HepG2 (cell line): Measurements from ENCODE around the gene LRP10. TPM values are rescaled to one million over a fixed set of nuclear protein-coding genes. Genes with fewer than 3 reads are reported as not detected.

Experiments used
- AHR ChIP-seq: IDR thresholded peaks from 2 replicates; pipeline ENCODE4 v1.6.1; 2018; ENCODE audit warnings: missing genetic modification reagents, missing compliant biosample characterization
- EEA1 ChIP-seq: sonication (generic); formaldehyde crosslinking; IDR thresholded peaks from 2 replicates; pipeline ENCODE4 v1.5.1; 2020; ENCODE audit warnings: mild to moderate bottlenecking, missing genetic modification reagents, borderline replicate concordance
- FLYWCH1 ChIP-seq: sonication (generic); formaldehyde crosslinking; IDR thresholded peaks from 2 replicates; pipeline ENCODE4 v1.8.1; 2023; ENCODE audit warnings: mild to moderate bottlenecking, missing genetic modification reagents
- FOXA3 ChIP-seq: IDR thresholded peaks from 2 replicates; pipeline ENCODE4 v1.6.1; 2016; ENCODE audit warnings: missing genetic modification reagents, missing compliant biosample characterization
- HINFP ChIP-seq: sonication (generic); formaldehyde crosslinking; IDR thresholded peaks from 2 replicates; pipeline ENCODE4 v1.4.0; 2020; ENCODE audit warnings: low read depth, mild to moderate bottlenecking, missing genetic modification reagents
- HMGA1 ChIP-seq: sonication (generic); formaldehyde crosslinking; conservative IDR thresholded peaks from 2 replicates; pipeline ENCODE4 v1.4.0; 2020; ENCODE audit warnings: missing genetic modification reagents
- HNRNPL ChIP-seq: fragments of 200-400 bp; formaldehyde crosslinking; IDR thresholded peaks from 2 replicates; pipeline ENCODE4 v1.6.1; 2017; ENCODE audit warnings: mild to moderate bottlenecking, low read depth, low read length
- HOXA9 ChIP-seq: sonication (generic); formaldehyde crosslinking; IDR thresholded peaks from 2 replicates; pipeline ENCODE4 v1.8.1; 2022; ENCODE audit warnings: missing genetic modification reagents, mild to moderate bottlenecking, moderate library complexity, borderline replicate concordance
- KMT2A ChIP-seq: sonication (generic); formaldehyde crosslinking; IDR thresholded peaks from 2 replicates; pipeline ENCODE4 v1.4.0; 2020; ENCODE audit warnings: missing genetic modification reagents
- MAFF ChIP-seq: IDR thresholded peaks from 2 replicates; pipeline ENCODE4 v1.6.1; 2011; ENCODE audit warnings: low read depth, low read length, improper control_type of control experiment
- MBNL3 ChIP-seq: fragments of 250-450 bp; sonication (Bioruptor Pico); conservative IDR thresholded peaks from 2 replicates; pipeline ENCODE4 v1.8.0; 2022; ENCODE audit warnings: mild to moderate bottlenecking, inconsistent platforms
- MEIS1 ChIP-seq: sonication (generic); formaldehyde crosslinking; IDR thresholded peaks from 2 replicates; pipeline ENCODE4 v1.9.0; 2021; ENCODE audit warnings: mild to moderate bottlenecking, missing genetic modification reagents, moderate library complexity, borderline replicate concordance
- MIER3 ChIP-seq: IDR thresholded peaks from 2 replicates; pipeline ENCODE4 v1.6.1; 2016; ENCODE audit warnings: missing compliant biosample characterization, borderline replicate concordance
- POGK ChIP-seq: sonication (generic); formaldehyde crosslinking; conservative IDR thresholded peaks from 2 replicates; pipeline ENCODE4 v1.8.0; 2022; ENCODE audit warnings: mild to moderate bottlenecking, moderate library complexity, missing genetic modification reagents
- RELA ChIP-seq: sonication (generic); formaldehyde crosslinking; IDR thresholded peaks from 2 replicates; pipeline ENCODE4 v1.4.0; 2020; ENCODE audit warnings: missing genetic modification reagents
- SUZ12 ChIP-seq: fragments of 150-350 bp; IDR thresholded peaks from 2 replicates; pipeline ENCODE4 v1.6.1; 2014; ENCODE audit warnings: low read depth, low read length
- ZFY ChIP-seq: sonication (generic); formaldehyde crosslinking; IDR thresholded peaks from 2 replicates; pipeline ENCODE4 v1.4.0; 2020; ENCODE audit warnings: missing genetic modification reagents
- ZKSCAN1 ChIP-seq: fragments of 150-350 bp; IDR thresholded peaks from 2 replicates; pipeline ENCODE4 v1.6.1; 2014; ENCODE audit warnings: low read length
- ZNF10 ChIP-seq: sonication (generic); formaldehyde crosslinking; IDR thresholded peaks from 2 replicates; pipeline ENCODE4 v1.4.0; 2020; ENCODE audit warnings: mild to moderate bottlenecking, low read depth, missing genetic modification reagents, borderline replicate concordance
- ZNF138 ChIP-seq: sonication (generic); formaldehyde crosslinking; IDR thresholded peaks from 2 replicates; pipeline ENCODE4 v1.5.0; 2020; ENCODE audit warnings: mild to moderate bottlenecking, low read depth, missing genetic modification reagents
- ZNF207 ChIP-seq: fragments of 450-650 bp; IDR thresholded peaks from 2 replicates; pipeline ENCODE4 v1.6.1; 2016; ENCODE audit warnings: antibody characterized with exemption, borderline replicate concordance
- ZNF274 ChIP-seq: sonication (generic); formaldehyde crosslinking; IDR thresholded peaks from 2 replicates; pipeline ENCODE4 v1.5.1; 2020; ENCODE audit warnings: mild to moderate bottlenecking, missing genetic modification reagents
- ZNF317 ChIP-seq: sonication (generic); formaldehyde crosslinking; IDR thresholded peaks from 2 replicates; pipeline ENCODE4 v1.5.0; 2020; ENCODE audit warnings: mild to moderate bottlenecking, missing genetic modification reagents
- ZNF713 ChIP-seq: sonication (generic); formaldehyde crosslinking; IDR thresholded peaks from 2 replicates; pipeline ENCODE4 v1.4.0; 2020; ENCODE audit warnings: mild to moderate bottlenecking, missing genetic modification reagents
- polyA plus RNA-seq, 8 experiments: library from polyadenylated mRNA; depleted of rRNA in 3 of 8; stranded (reverse) in 7 of 8; unstranded in 1 of 8; fragments of >200 nt; fragmentation: Illumina TruSeq in 4 of 8; extraction: Trizol in 4 of 8; gene quantifications; 2 replicates each; pipeline versions ENCODE4 v1.2.1 to v1.2.3, GENCODE V29; 2011 to 2016; ENCODE audit warnings: low read depth in 4 of 8, missing spikeins in 1 of 8, mixed read lengths in 1 of 8; ENCODE audit not compliant: insufficient read depth in 1 of 8
- total RNA-seq, 5 experiments: library from RNA; depleted of rRNA; stranded (reverse); fragments of >200 nt; fragmentation: Illumina TruSeq; extraction: Trizol; gene quantifications; 2 replicates each; pipeline ENCODE4 v1.2.3, GENCODE V29; 2016; ENCODE audit warnings: low read depth in 1 of 5
- TF ChIP-seq, protein P1 (sequence below): sonication (generic); formaldehyde crosslinking; IDR thresholded peaks from 2 replicates; pipeline ENCODE4 v1.8.0; 2022; ENCODE audit warnings: missing genetic modification reagents, mild to moderate bottlenecking, moderate library complexity, borderline replicate concordance
- TF ChIP-seq, protein P2 (sequence below): sonication (generic); formaldehyde crosslinking; IDR thresholded peaks from 2 replicates; pipeline ENCODE4 v1.4.0; 2020; ENCODE audit warnings: missing genetic modification reagents

The LRP10 gene
- total and polyA plus RNA-seq, 2 of the 13 experiments (the other 11 are each of a cell fraction or from before 2014, with no cell fraction given) = 16.9 to 45.2 TPM

- TF ChIP-seq RELA (CRISPR knock-in tag) = no peak
- TF ChIP-seq ZFY = no peak
- TF ChIP-seq FOXA3 = no peak
- no peak for TF ChIP-seq KMT2A (CRISPR knock-in tag)
- no peak for TF ChIP-seq AHR (CRISPR knock-in tag)
- TF ChIP-seq HNRNPL = no peak
- TF ChIP-seq ZNF317 = no peak
- TF ChIP-seq, protein P1, sequence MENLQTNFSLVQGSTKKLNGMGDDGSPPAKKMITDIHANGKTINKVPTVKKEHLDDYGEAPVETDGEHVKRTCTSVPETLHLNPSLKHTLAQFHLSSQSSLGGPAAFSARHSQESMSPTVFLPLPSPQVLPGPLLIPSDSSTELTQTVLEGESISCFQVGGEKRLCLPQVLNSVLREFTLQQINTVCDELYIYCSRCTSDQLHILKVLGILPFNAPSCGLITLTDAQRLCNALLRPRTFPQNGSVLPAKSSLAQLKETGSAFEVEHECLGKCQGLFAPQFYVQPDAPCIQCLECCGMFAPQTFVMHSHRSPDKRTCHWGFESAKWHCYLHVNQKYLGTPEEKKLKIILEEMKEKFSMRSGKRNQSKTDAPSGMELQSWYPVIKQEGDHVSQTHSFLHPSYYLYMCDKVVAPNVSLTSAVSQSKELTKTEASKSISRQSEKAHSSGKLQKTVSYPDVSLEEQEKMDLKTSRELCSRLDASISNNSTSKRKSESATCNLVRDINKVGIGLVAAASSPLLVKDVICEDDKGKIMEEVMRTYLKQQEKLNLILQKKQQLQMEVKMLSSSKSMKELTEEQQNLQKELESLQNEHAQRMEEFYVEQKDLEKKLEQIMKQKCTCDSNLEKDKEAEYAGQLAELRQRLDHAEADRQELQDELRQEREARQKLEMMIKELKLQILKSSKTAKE = no peak
- TF ChIP-seq, protein P2, sequence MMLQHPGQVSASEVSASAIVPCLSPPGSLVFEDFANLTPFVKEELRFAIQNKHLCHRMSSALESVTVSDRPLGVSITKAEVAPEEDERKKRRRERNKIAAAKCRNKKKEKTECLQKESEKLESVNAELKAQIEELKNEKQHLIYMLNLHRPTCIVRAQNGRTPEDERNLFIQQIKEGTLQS (CRISPR knock-in tag) = no peak
- no peak for TF ChIP-seq ZNF10 (CRISPR knock-in tag)
- TF ChIP-seq FLYWCH1 (CRISPR knock-in tag) = no peak
- TF ChIP-seq MIER3 (CRISPR knock-in tag) = no peak
- TF ChIP-seq ZNF138 (CRISPR knock-in tag) = no peak
- TF ChIP-seq ZNF274 (CRISPR knock-in tag) = 0 out of 2 replicates have a peak, but pooled peaks have one; percentile 20
- TF ChIP-seq EEA1 = 0 out of 2 replicates have a peak, but pooled peaks have one; percentile 22
- 0 out of 2 replicates have a peak, but pooled peaks have one; percentile 28 for TF ChIP-seq HOXA9 (CRISPR knock-in tag)
- no peak for TF ChIP-seq HINFP (CRISPR knock-in tag)
- TF ChIP-seq ZKSCAN1 = no peak
- no peak; the same call in 1 of the 2 replicates for TF ChIP-seq ZNF713 (CRISPR knock-in tag)
- no peak for TF ChIP-seq ZNF207
- TF ChIP-seq MAFF = no peak
- TF ChIP-seq HMGA1 (CRISPR knock-in tag) = no peak
- TF ChIP-seq MBNL3 (CRISPR knock-in tag) = peak; percentile 45; the same call in 1 of the 2 replicates
- TF ChIP-seq SUZ12 = no peak
- TF ChIP-seq POGK (CRISPR knock-in tag) = no peak
- TF ChIP-seq MEIS1 (CRISPR knock-in tag) = no peak
Measured at GRCh38 chr14:22872833-22873520, 1.4 kb downstream of the LRP10 start (continued).
